ENCODE results near the gene ATP6V0C. TPM values are rescaled to one million over a fixed set of nuclear protein-coding genes. Genes with fewer than 3 reads are reported as not detected.

The ATP6V0C gene
- total and polyA plus RNA-seq, 2 of the 13 experiments (the other 11 are each of a cell fraction or from before 2014, with no cell fraction given), result 10.4 to 20.1 TPM

GRCh38 chr16:2484898-2485508 is 28.7 kb upstream of the ATP6V0C start (continued):
- TF ChIP-seq ZNF205 (CRISPR knock-in tag; IDR thresholded peaks at IDR 0.05) (no peak), ZBTB7B (CRISPR knock-in tag; IDR thresholded peaks at IDR 0.05) (no peak; the same call in 1 of the 2 replicates), ZFX (CRISPR knock-in tag; IDR thresholded peaks at IDR 0.05; ENCODE audit: low read depth) (peak; percentile 64; the same call in 1 of the 2 replicates), BCL6 (CRISPR knock-in tag; IDR thresholded peaks at IDR 0.05) (peak; percentile 94), DMTF1 (CRISPR knock-in tag; IDR thresholded peaks at IDR 0.05) (no peak), MXD3 (CRISPR knock-in tag; IDR thresholded peaks at IDR 0.05) (no peak), SMYD3 (CRISPR knock-in tag; IDR thresholded peaks at IDR 0.05) (no peak), ZNF138 (CRISPR knock-in tag; IDR thresholded peaks at IDR 0.05; ENCODE audit: low read depth) (no peak), ZNF121 (CRISPR knock-in tag; IDR thresholded peaks at IDR 0.05) (no peak), PRPF4 (IDR thresholded peaks at IDR 0.05; ENCODE audit: low read depth, low read length, poor library complexity, severe bottlenecking) (no peak), FOXJ3 (CRISPR knock-in tag; IDR thresholded peaks at IDR 0.05; ENCODE audit: borderline replicate concordance) (peak; percentile 51; the same call in 1 of the 2 replicates), CHD2 (IDR thresholded peaks at IDR 0.05; ENCODE audit: low read depth, low read length) (no peak), MIXL1 (CRISPR knock-in tag; IDR thresholded peaks at IDR 0.05) (peak; percentile 38; the same call in 1 of the 2 replicates), ZNF142 (CRISPR knock-in tag; IDR thresholded peaks at IDR 0.05) (no peak), HNF1A (IDR thresholded peaks at IDR 0.05; ENCODE audit: low read depth) (no peak), HNF1A (CRISPR knock-in tag; IDR thresholded peaks at IDR 0.05; ENCODE audit: borderline replicate concordance) (peak; percentile 65; the same call in 1 of the 2 replicates), ZNF580 (CRISPR knock-in tag; IDR thresholded peaks at IDR 0.05; ENCODE audit: borderline replicate concordance, low read depth) (no peak; the same call in 1 of the 2 replicates)
